ENCODE results near the gene ZSWIM1.
"Not testable (repeated sequence)": the region's sequence is repeated elsewhere in the genome, so short reads cannot be mapped to it uniquely, and the experiment has no call there.

Gene ZSWIM1

GRCh38 chr20:45890077-45890984 is 9.3 kb downstream of the ZSWIM1 start:
- peak; percentile 11 for FAIRE-seq

- FAIRE-seq: no peak
These were observed 10.3 kb downstream of the ZSWIM1 start, which contains the start of the genes CTSA and NEURL2 for GRCh38 chr20:45890985-45891983. TSS of gene CTSA (plus strand) at chr20:45891335. CDS start at chr20:45891569, 234 bp downstream. TSS of gene NEURL2 (minus strand) at chr20:45891208. CDS start at chr20:45890991, 217 bp downstream.

GRCh38 chr20:45892049-45892825 is 11.2 kb downstream of the ZSWIM1 start:
- FAIRE-seq: no peak

- FAIRE-seq: no peak
These were observed 11.9 kb downstream of the ZSWIM1 start for GRCh38 chr20:45892828-45893500.

GRCh38 chr20:45893831-45894230 is 12.8 kb downstream of the ZSWIM1 start:
- no peak for FAIRE-seq

- FAIRE-seq: no peak
These were observed 13.8 kb downstream of the ZSWIM1 start for GRCh38 chr20:45894797-45895196.

- no peak for FAIRE-seq
These were observed 15.7 kb downstream of the ZSWIM1 start for GRCh38 chr20:45896641-45897161.

- no peak for FAIRE-seq
These were observed 16.3 kb downstream of the ZSWIM1 start for GRCh38 chr20:45897289-45897688.

GRCh38 chr20:45897692-45898091 is 16.7 kb downstream of the ZSWIM1 start:
- no peak for FAIRE-seq

- FAIRE-seq: no peak
These were observed 17.3 kb downstream of the ZSWIM1 start for GRCh38 chr20:45898285-45898684.

- no peak for FAIRE-seq
These were observed 18.2 kb downstream of the ZSWIM1 start for GRCh38 chr20:45899046-45899835.

GRCh38 chr20:45901332-45901731 is 20.3 kb downstream of the ZSWIM1 start:
- not testable (repeated sequence) for FAIRE-seq

- FAIRE-seq: no peak
These were observed 21.2 kb downstream of the ZSWIM1 start for GRCh38 chr20:45902199-45902701.

- no peak for FAIRE-seq
These were observed 23.8 kb downstream of the ZSWIM1 start for GRCh38 chr20:45904583-45905504.

GRCh38 chr20:45905505-45906079 is 24.6 kb downstream of the ZSWIM1 start:
- FAIRE-seq: no peak

- no peak for FAIRE-seq
These were observed 26.4 kb downstream of the ZSWIM1 start for GRCh38 chr20:45907219-45907948.

GRCh38 chr20:45908084-45908483 is 27.1 kb downstream of the ZSWIM1 start:
- FAIRE-seq: no peak

GRCh38 chr20:45909336-45909808 is 28.3 kb downstream of the ZSWIM1 start:
- no peak for FAIRE-seq

Measured in G401.6 (cell line).